IMR-90 (cell line): ENCODE data around the gene COX7A2L. TPM values are rescaled to one million over a fixed set of nuclear protein-coding genes. Genes with fewer than 3 reads are reported as not detected.

ENCODE experiments used
- ATAC-seq: fragments of 200-7000 bp; cut with Tn5 transposase; 2 replicates; pipeline ENCODE4 v1.9.1; 2020; ENCODE audit warnings: low read depth, mild to moderate bottlenecking, moderate library complexity
- BruUV-seq: library from RNA; stranded (reverse); fragments of 400-500 nt; replicated peaks from 2 replicates; lab custom pipeline; 2021; lab: Mats Ljungman, UMichigan
- CTCF ChIA-PET: fragments of 300-600 bp; formaldehyde crosslinking; extraction: SDS; loops from one replicate; lab custom pipeline; 2021; ENCODE audit warnings: antibody characterized with exemption; lab: Yijun Ruan, JAX
- POLR2A ChIA-PET: fragments of 300-600 bp; sonication (Branson Sonifier 250); formaldehyde crosslinking; loops from one replicate; lab custom pipeline; 2022; ENCODE audit warnings: antibody characterized with exemption; ENCODE audit not compliant: unreplicated experiment; lab: Charles Lee
- DNase-seq: peaks from one replicate; pipeline ENCODE4 v3.0.0; 2013
- H2AFZ ChIP-seq: replicated peaks from 2 replicates; pipeline ENCODE3; 2013; ENCODE audit warnings: low read length, mild to moderate bottlenecking; ENCODE audit not compliant: poor library complexity
- H2AK5ac ChIP-seq: 2 replicates; pipeline ENCODE4 v1.6.1; 2013; ENCODE audit warnings: low read depth, low read length, inconsistent platforms
- H2AK9ac ChIP-seq: replicated peaks from 2 replicates; pipeline ENCODE3; 2013; ENCODE audit warnings: mild to moderate bottlenecking, low read depth, low read length, moderate library complexity; ENCODE audit not compliant: poor library complexity
- H2BK120ac ChIP-seq: 2 replicates; pipeline ENCODE4 v1.6.1; 2013; ENCODE audit warnings: low read depth, low read length, inconsistent platforms
- H2BK15ac ChIP-seq: 3 replicates; pipeline ENCODE4 v1.6.1; 2013; ENCODE audit warnings: low read depth, low read length, inconsistent platforms
- H2BK20ac ChIP-seq: 2 replicates; pipeline ENCODE4 v1.6.1; 2013; ENCODE audit warnings: low read depth, mild to moderate bottlenecking, inconsistent platforms, low read length, moderate library complexity
- H2BK5ac ChIP-seq: 2 replicates; pipeline ENCODE4 v1.6.1; 2013; ENCODE audit warnings: mild to moderate bottlenecking, low read depth, low read length, inconsistent platforms; ENCODE audit not compliant: poor library complexity, severe bottlenecking
- H3K14ac ChIP-seq: replicated peaks from 2 replicates; pipeline ENCODE4 v1.6.1; 2013; ENCODE audit warnings: low read depth, low read length, inconsistent platforms
- H3K18ac ChIP-seq: 2 replicates; pipeline ENCODE4 v1.6.1; 2013; ENCODE audit warnings: low read depth, low read length, control low read depth
- H3K23ac ChIP-seq: 2 replicates; pipeline ENCODE4 v1.6.1; 2013; ENCODE audit warnings: low read depth, low read length, inconsistent platforms
- H3K27ac ChIP-seq: 2 replicates; pipeline ENCODE4 v1.5.1; 2013; ENCODE audit warnings: mild to moderate bottlenecking, control low read depth, low read length; ENCODE audit not compliant: insufficient read depth
- H3K27me3 ChIP-seq: 2 replicates; pipeline ENCODE4 v1.6.1; 2013; ENCODE audit warnings: low read length; ENCODE audit not compliant: control insufficient read depth, insufficient read depth
- H3K36me3 ChIP-seq: 2 replicates; pipeline ENCODE4 v1.6.1; 2013; ENCODE audit warnings: low read length, mixed read lengths; ENCODE audit not compliant: control insufficient read depth, insufficient read depth
- H3K4ac ChIP-seq: 2 replicates; pipeline ENCODE4 v1.6.1; 2013; ENCODE audit warnings: low read depth, low read length, inconsistent platforms
- H3K4me1 ChIP-seq: 2 replicates; pipeline ENCODE4 v1.6.1; 2013; ENCODE audit warnings: low read length, mixed read lengths; ENCODE audit not compliant: control insufficient read depth, insufficient read depth
- H3K4me2 ChIP-seq: 2 replicates; pipeline ENCODE4 v1.6.1; 2013; ENCODE audit warnings: low read depth, mild to moderate bottlenecking, control low read depth, low read length, moderate library complexity
- H3K4me3 ChIP-seq: 2 replicates; pipeline ENCODE4 v1.5.1; 2013; ENCODE audit warnings: low read depth, mild to moderate bottlenecking, control low read depth, low read length, moderate library complexity; ENCODE audit not compliant: insufficient read depth
- H3K56ac ChIP-seq: 2 replicates; pipeline ENCODE4 v1.6.1; 2013; ENCODE audit warnings: low read length, inconsistent platforms; ENCODE audit not compliant: insufficient read depth; ENCODE audit errors: extremely low read depth
- H3K79me1 ChIP-seq, 2 experiments: 2 replicates each; pipeline ENCODE4 v1.6.1; 2013; ENCODE audit warnings: low read length in 2 of 2, inconsistent platforms in 1 of 2, low read depth in 1 of 2
- H3K9ac ChIP-seq: 2 replicates; pipeline ENCODE4 v1.6.1; 2013; ENCODE audit warnings: low read depth, low read length, control low read depth
- H3K9me1 ChIP-seq: 2 replicates; pipeline ENCODE4 v1.6.1; 2013; ENCODE audit warnings: low read length, inconsistent platforms; ENCODE audit not compliant: insufficient read depth
- H3K9me3 ChIP-seq: 2 replicates; pipeline ENCODE4 v1.6.1; 2013; ENCODE audit warnings: low read length; ENCODE audit not compliant: control insufficient read depth, insufficient read depth
- H4K20me1 ChIP-seq: 2 replicates; pipeline ENCODE4 v1.6.1; 2013; ENCODE audit warnings: low read length, inconsistent platforms; ENCODE audit not compliant: insufficient read depth
- H4K5ac ChIP-seq: 2 replicates; pipeline ENCODE4 v1.6.1; 2013; ENCODE audit warnings: mild to moderate bottlenecking, low read depth, low read length, control low read depth
- H4K8ac ChIP-seq, 2 experiments: 2 replicates each; pipeline ENCODE4 v1.6.1; 2013; ENCODE audit warnings: low read depth in 2 of 2, low read length in 2 of 2, control low read depth in 1 of 2, inconsistent platforms in 1 of 2
- H4K91ac ChIP-seq: 2 replicates; pipeline ENCODE4 v1.6.1; 2013; ENCODE audit warnings: low read depth, low read length, inconsistent platforms; ENCODE audit not compliant: insufficient read depth
- CEBPB ChIP-seq: IDR thresholded peaks from 2 replicates; pipeline ENCODE4 v1.6.1; 2012; ENCODE audit warnings: low read depth, low read length, improper control_type of control experiment
- SMC3 ChIP-seq: fragments of 150-350 bp; IDR thresholded peaks from 2 replicates; pipeline ENCODE4 v1.6.1; 2016; ENCODE audit warnings: low read depth, mild to moderate bottlenecking, antibody characterized with exemption, low read length, moderate library complexity
- WGBS, 2 experiments: methylation state at CpG; one replicate each; pipeline versions ENCODE4 v1.1.5 to v1.1.7; 2013; ENCODE audit warnings: missing lambda C conversion rate in 2 of 2; ENCODE audit not compliant: insufficient read length in 1 of 2; ENCODE audit errors: extremely low coverage in 2 of 2; 5-methylcytosine and 5-hydroxymethylcytosine counted together
- dilution Hi-C: fragments of 300-500 bp; cut with HindIII; formaldehyde crosslinking; loops from one replicate; pipeline ENCODE4 v1.14.3; 2018; ENCODE audit warnings: low sequenced_read_pairs; ENCODE audit not compliant: unreplicated experiment
- in situ Hi-C: fragments of 300-500 bp; cut with MboI; formaldehyde crosslinking; loops from 3 replicates; pipeline ENCODE4 v1.14.3; 2019; ENCODE audit warnings: low sequenced_read_pairs, inconsistent platforms, mixed read lengths
- intact Hi-C: fragments of 100-400 bp; cut with micrococcal nuclease; formaldehyde crosslinking; loops from 2 replicates; pipeline ENCODE4 v1.10.0; 2022
- polyA plus RNA-seq, 3 experiments: library from polyadenylated mRNA; depleted of rRNA; stranded (reverse); fragments of >200 nt; gene quantifications; 2 replicates each; pipeline ENCODE4 v1.2.3, GENCODE V29; 2012; ENCODE audit warnings: low replicate concordance in 1 of 3
- total RNA-seq: library from RNA; depleted of rRNA; stranded (reverse); fragments of >200 nt; gene quantifications from 2 replicates; pipeline ENCODE4 v1.2.3, GENCODE V29; 2012

COX7A2L gene
- total and polyA plus RNA-seq, 2 of the 4 experiments (the other 2 are of a cell fraction): 123 to 132 TPM

DNA sequence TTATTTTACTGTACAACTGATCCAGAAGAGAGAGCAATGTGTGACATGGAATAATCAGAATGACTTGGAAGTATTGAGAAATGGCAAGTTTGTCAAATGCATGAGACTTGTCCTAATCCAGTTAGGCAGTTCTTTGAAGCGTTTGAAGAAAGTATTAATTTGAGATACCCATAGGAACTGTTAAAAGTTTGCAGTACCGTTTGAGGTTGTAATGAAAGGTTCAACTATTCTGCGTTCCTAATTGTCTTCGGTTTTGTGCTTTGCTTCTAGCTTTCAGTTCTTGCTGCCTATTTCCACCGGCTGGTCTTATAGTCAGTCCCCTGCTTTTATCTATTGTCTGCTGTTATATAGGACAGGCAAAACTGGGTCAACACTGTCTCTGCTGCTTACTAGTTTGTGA lies 41.8 kb downstream of the COX7A2L start:
- H3K9ac ChIP-seq: no peak overlapping the region
- peaks cover 12% of the 10 kb centered on the region for H3K9me1 ChIP-seq
- H2BK5ac ChIP-seq: no peak overlapping the region
- POLR2A ChIA-PET: interaction anchor here (0.5 kb wide), 1 partner anchor 203 kb away, joined by 18 read pairs; no protein-coding TSS in a partner anchor
- ATAC-seq (no peak), DNase-seq (no peak)
- in situ Hi-C loops: no loop called here
- no peak overlapping the region for H3K27ac ChIP-seq
- no peak overlapping the region for H2AFZ ChIP-seq
- H4K5ac ChIP-seq: no peak overlapping the region
- dilution Hi-C loops: no loop called here
- peaks cover 0 to 21% of the 10 kb centered on the region in 2 experiments; a peak in 3 of 4 replicates for H3K79me1 ChIP-seq
- intact Hi-C loops: no loop called here
- no peak for TF ChIP-seq CEBPB
- no peak for TF ChIP-seq SMC3
- WGBS, 2 experiments: 100% methylated on average over 1 of the region's 5 CpGs; no CpG with 5 or more reads in 1 of the 2 experiments
- no peak overlapping the region for H2BK15ac ChIP-seq
- no peaks in the 10 kb centered on the region for H3K9me3 ChIP-seq
- H3K4me2 ChIP-seq: no peak overlapping the region
- H3K14ac ChIP-seq: no peak overlapping the region
- no peak overlapping the region for H3K56ac ChIP-seq
- peaks cover 10% of the 10 kb centered on the region for H3K4me1 ChIP-seq
- H3K23ac ChIP-seq: no peak overlapping the region
- H2BK20ac ChIP-seq: no peak overlapping the region
- no peak overlapping the region for H2AK9ac ChIP-seq
- CTCF ChIA-PET: no interaction called here
- H3K4ac ChIP-seq: no peak overlapping the region
- H4K20me1 ChIP-seq: no peaks in the 10 kb centered on the region
- no TSS peak for BruUV-seq
- no peak overlapping the region for H3K4me3 ChIP-seq
- H3K36me3 ChIP-seq: peaks cover 9% of the 10 kb centered on the region
- H4K91ac ChIP-seq: no peak overlapping the region
- no peaks in the 10 kb centered on the region for H3K27me3 ChIP-seq
- no peak overlapping the region for H4K8ac ChIP-seq
- H2BK120ac ChIP-seq: no peak overlapping the region
- H2AK5ac ChIP-seq: no peak overlapping the region
- H3K18ac ChIP-seq: no peak overlapping the region
